ENCODE results near the gene PLCB4. TPM values are rescaled to one million over a fixed set of nuclear protein-coding genes. Genes with fewer than 3 reads are reported as not detected.
"Not testable (repeated sequence)": the region's sequence is repeated elsewhere in the genome, so short reads cannot be mapped to it uniquely, and the experiment has no call there.

PLCB4 gene
- total and polyA plus RNA-seq, 7 experiments from 2014 or later = 0.05 to 0.09 TPM; not detected in 5

DNA sequence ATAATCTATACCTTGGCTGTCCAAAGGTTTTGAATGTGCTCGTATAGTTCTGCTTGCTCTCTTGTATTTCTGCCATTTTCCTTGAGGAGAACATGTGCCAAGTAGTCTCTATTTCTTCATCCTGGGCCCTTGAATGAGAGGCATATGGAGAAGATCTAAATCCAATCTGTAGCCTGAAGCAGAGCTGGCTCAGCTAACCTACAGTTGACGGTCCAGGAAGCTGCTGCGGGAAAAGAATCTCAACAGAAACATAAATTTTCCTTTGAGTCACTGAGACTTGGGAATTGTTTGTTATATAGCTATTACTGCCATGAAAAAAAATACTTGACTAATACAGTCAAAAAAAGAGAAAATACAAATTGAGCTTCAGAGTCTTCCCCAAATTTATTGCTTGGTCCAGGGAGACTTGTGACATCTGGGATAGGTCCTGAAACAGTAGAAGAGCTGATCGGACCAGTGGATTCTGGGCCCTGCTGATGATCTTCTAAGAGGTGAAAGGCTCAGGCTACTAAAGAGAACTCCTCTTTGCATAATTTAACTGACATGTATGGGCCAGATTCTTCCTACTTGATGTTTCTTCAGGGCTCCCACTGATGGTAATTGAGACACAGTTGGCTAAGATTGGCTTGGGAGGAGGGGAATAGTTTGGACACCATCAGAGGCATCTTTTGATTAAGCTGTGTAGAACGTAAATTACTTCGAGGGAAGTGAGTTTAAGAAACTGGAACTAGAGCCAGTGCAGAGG, 29.9 kb upstream of the PLCB4 start:
- no peak overlapping the region for H3K27ac ChIP-seq (ENCODE audit: low read depth, low read length)
- intact Hi-C loops (cut with micrococcal nuclease) = no loop called here
- no peaks in the 10 kb centered on the region for H3K36me3 ChIP-seq (ENCODE audit: control insufficient read depth in 2 of 3, insufficient read depth in 3 of 3, low read length in 3 of 3)
- peaks cover 0 to 3% (median 0%) of the 10 kb centered on the region in 5 donors for H3K27me3 Mint-ChIP-seq
- H3K9me3 ChIP-seq (ENCODE audit: control insufficient read depth in 2 of 3, low read length in 3 of 3) = no peaks in the 10 kb centered on the region
- ChIA-PET POLR2A (no interaction called here), CTCF (no interaction called here)
- no peak for DNase-seq
- H3K4me1 Mint-ChIP-seq = no peaks in the 10 kb centered on the region
- ATAC-seq = no peak
- no peaks in the 10 kb centered on the region for H3K4me1 ChIP-seq (ENCODE audit: control insufficient read depth in 2 of 2, insufficient read depth in 2 of 2, low read length in 2 of 2)
- H3K9me3 Mint-ChIP-seq = peaks cover 0 to 5% (median 0%) of the 10 kb centered on the region in 11 donors
- no peak overlapping the region for H3K4me3 ChIP-seq (ENCODE audit: low read length)
- no peaks in the 10 kb centered on the region for H3K36me3 Mint-ChIP-seq
- H3K27me3 ChIP-seq (ENCODE audit: control insufficient read depth in 2 of 2, insufficient read depth in 2 of 2, low read length in 2 of 2) = no peaks in the 10 kb centered on the region
- no peak overlapping the region for H3K4me3 Mint-ChIP-seq
- H3K27ac Mint-ChIP-seq = no peak overlapping the region

DNA sequence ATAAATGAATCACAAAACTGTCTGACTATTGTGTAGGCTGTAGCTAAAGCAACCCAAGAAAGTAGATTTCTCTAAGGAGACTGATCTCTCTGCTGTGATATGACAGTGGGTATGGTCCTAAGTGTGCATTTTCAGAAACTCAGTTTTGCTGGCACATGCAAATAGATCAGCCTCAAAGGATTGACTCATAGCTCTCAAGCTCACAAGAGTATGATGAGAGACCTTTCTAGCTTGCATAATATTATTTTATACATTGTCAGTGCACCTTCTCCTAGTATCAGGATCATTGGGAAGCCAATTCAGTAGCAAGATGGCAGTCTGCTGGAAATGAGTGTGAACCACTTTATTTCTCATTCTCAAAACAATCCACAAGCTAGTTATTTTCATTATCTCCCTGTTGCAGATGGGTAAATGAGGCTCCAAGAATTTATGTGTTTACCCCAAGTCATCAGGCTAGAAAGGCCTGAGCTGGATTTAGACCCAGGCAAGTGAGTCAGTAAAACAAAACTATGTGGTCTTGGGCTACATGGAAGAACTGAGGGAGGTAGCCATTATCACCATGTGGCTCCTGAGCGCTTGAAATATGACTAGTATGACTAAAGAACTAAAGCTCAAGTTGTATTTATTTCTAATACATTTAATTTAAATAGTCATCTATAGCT, 27.9 kb upstream of the PLCB4 start:
- peaks cover 0 to 5% (median 0%) of the 10 kb centered on the region in 11 donors for H3K9me3 Mint-ChIP-seq
- no peak for DNase-seq

DNA sequence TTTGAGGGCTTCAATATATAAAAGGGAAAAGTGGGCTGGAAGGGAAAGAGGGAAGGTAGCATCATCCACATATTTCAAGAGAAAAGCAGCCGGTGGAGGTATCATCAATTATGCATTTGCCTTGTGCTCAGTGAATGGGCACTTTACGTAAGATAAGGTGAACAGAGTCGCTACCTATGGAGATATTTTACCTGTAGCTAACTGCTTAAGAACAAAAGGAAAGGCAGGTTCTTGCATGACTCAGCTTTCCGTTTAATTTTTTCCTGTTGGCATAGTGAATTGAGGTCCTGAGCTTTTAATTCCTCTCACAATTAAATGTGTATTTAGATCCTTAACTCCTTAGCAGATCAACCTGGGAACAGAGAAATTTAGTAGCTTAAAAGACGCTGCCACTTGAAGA, 25.5 kb upstream of the PLCB4 start:
- Mint-ChIP-seq H3K9me3 (peaks cover 0 to 17% (median 3%) of the 10 kb centered on the region in 11 donors), H3K4me1 (no peaks in the 10 kb centered on the region)

More for the DNA sequence above, 27.9 kb upstream of the PLCB4 start:
- POLR2A ChIA-PET = no interaction called here
- H3K36me3 Mint-ChIP-seq = no peaks in the 10 kb centered on the region
- no peaks in the 10 kb centered on the region for H3K27me3 ChIP-seq (ENCODE audit: control insufficient read depth in 2 of 2, insufficient read depth in 2 of 2, low read length in 2 of 2)
- H3K27ac ChIP-seq (ENCODE audit: low read depth, low read length) = no peak overlapping the region
- ATAC-seq = no peak
- H3K27me3 Mint-ChIP-seq = peaks cover 0 to 3% (median 0%) of the 10 kb centered on the region in 5 donors
- no peaks in the 10 kb centered on the region for H3K36me3 ChIP-seq (ENCODE audit: control insufficient read depth in 2 of 3, insufficient read depth in 3 of 3, low read length in 3 of 3)
- H3K9me3 ChIP-seq (ENCODE audit: control insufficient read depth in 2 of 3, low read length in 3 of 3) = no peaks in the 10 kb centered on the region
- intact Hi-C loops (cut with micrococcal nuclease) = no loop called here
- no peaks in the 10 kb centered on the region for H3K4me1 ChIP-seq (ENCODE audit: control insufficient read depth in 2 of 2, insufficient read depth in 2 of 2, low read length in 2 of 2)
- no peak overlapping the region for H3K27ac Mint-ChIP-seq
- CTCF ChIA-PET = no interaction called here
- no peak overlapping the region for H3K4me3 ChIP-seq (ENCODE audit: low read length)
- H3K4me1 Mint-ChIP-seq = no peaks in the 10 kb centered on the region
- no peak overlapping the region for H3K4me3 Mint-ChIP-seq

DNA sequence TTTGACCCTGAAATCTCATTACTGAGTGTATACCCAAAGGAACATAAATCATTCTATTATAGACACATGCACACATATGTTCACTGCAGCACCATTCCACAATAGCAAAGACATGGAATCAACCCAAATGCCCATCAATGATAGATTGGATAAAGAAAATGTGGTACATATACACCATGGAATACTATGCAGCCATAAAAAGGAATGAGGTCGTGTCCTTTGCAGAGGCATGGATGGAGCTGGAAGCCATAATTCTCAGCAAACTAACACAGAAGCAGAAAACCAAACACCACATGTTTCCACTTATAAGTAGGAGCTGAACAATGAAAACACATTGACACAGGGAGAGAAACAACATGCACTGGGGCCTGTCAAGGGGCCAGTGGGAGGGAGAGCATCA, 21.0 kb upstream of the PLCB4 start:
- ATAC-seq, H3K4me3 Mint-ChIP-seq: not testable (repeated sequence)

More for the DNA sequence above, 25.5 kb upstream of the PLCB4 start:
- CTCF ChIA-PET = no interaction called here
- no peak overlapping the region for H3K27ac Mint-ChIP-seq
- no peaks in the 10 kb centered on the region for H3K27me3 ChIP-seq (ENCODE audit: control insufficient read depth in 2 of 2, insufficient read depth in 2 of 2, low read length in 2 of 2)
- no peak overlapping the region for H3K27ac ChIP-seq (ENCODE audit: low read depth, low read length)
- ATAC-seq (no peak), DNase-seq (no peak)
- POLR2A ChIA-PET = no interaction called here
- no peaks in the 10 kb centered on the region for H3K36me3 ChIP-seq (ENCODE audit: control insufficient read depth in 2 of 3, insufficient read depth in 3 of 3, low read length in 3 of 3)
- H3K4me3 ChIP-seq (ENCODE audit: low read length) = no peak overlapping the region
- no peaks in the 10 kb centered on the region for H3K4me1 ChIP-seq (ENCODE audit: control insufficient read depth in 2 of 2, insufficient read depth in 2 of 2, low read length in 2 of 2)
- intact Hi-C loops (cut with micrococcal nuclease) = no loop called here
- H3K4me3 Mint-ChIP-seq = no peak overlapping the region
- H3K36me3 Mint-ChIP-seq = peaks cover 0 to 4% (median 0%) of the 10 kb centered on the region in 5 donors
- no peaks in the 10 kb centered on the region for H3K9me3 ChIP-seq (ENCODE audit: control insufficient read depth in 2 of 3, low read length in 3 of 3)
- no peaks in the 10 kb centered on the region for H3K27me3 Mint-ChIP-seq

DNA sequence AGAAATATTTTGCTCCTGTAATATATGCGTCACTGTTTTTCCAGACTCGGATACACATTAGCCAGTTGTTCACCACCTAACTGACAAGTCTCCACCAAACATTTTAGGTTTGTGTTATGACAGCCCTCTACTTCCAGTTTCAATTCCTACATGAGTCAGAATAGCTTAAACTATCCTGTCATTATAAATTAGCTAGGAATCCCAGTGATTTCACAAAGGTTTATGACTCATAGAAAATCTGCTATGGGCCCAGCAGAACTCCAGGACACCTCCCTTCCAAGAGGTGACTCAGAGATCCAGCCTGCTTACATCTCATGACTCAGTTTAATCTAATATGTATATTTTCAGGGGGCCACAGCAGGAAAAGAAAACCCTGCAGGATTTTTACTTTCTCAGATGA, 17.4 kb upstream of the PLCB4 start:
- H3K4me3 Mint-ChIP-seq = no peak overlapping the region
- H3K27ac Mint-ChIP-seq = no peak overlapping the region
- Histone ChIP-seq H3K36me3 (ENCODE audit: control insufficient read depth in 2 of 3, insufficient read depth in 3 of 3, low read length in 3 of 3) (no peaks in the 10 kb centered on the region), H3K4me1 (ENCODE audit: control insufficient read depth in 2 of 2, insufficient read depth in 2 of 2, low read length in 2 of 2) (no peaks in the 10 kb centered on the region), H3K9me3 (ENCODE audit: control insufficient read depth in 2 of 3, low read length in 3 of 3) (no peaks in the 10 kb centered on the region), H3K27me3 (ENCODE audit: control insufficient read depth in 2 of 2, insufficient read depth in 2 of 2, low read length in 2 of 2) (no peaks in the 10 kb centered on the region), H3K4me3 (ENCODE audit: low read length) (no peak overlapping the region), H3K27ac (ENCODE audit: low read depth, low read length) (no peak overlapping the region)
- intact Hi-C loops (cut with micrococcal nuclease) = no loop called here
- peaks cover 0 to 4% (median 0%) of the 10 kb centered on the region in 5 donors for H3K36me3 Mint-ChIP-seq
- H3K4me1 Mint-ChIP-seq = peaks cover 0 to 5% (median 0%) of the 10 kb centered on the region in 7 donors
- peaks cover 0 to 22% (median 5%) of the 10 kb centered on the region in 11 donors for H3K9me3 Mint-ChIP-seq
- DNase-seq (no peak), ATAC-seq (peak; percentile 14)
- POLR2A ChIA-PET = no interaction called here
- H3K27me3 Mint-ChIP-seq = no peaks in the 10 kb centered on the region
- CTCF ChIA-PET = no interaction called here

More for the DNA sequence above, 21.0 kb upstream of the PLCB4 start:
- POLR2A ChIA-PET; H3K4me1 ChIP-seq (ENCODE audit: control insufficient read depth in 2 of 2, insufficient read depth in 2 of 2, low read length in 2 of 2); intact Hi-C loops (cut with micrococcal nuclease); DNase-seq; H3K27ac Mint-ChIP-seq; H3K27ac ChIP-seq (ENCODE audit: low read depth, low read length); H3K36me3 Mint-ChIP-seq; H3K9me3 ChIP-seq (ENCODE audit: control insufficient read depth in 2 of 3, low read length in 3 of 3); H3K36me3 ChIP-seq (ENCODE audit: control insufficient read depth in 2 of 3, insufficient read depth in 3 of 3, low read length in 3 of 3); H3K27me3 Mint-ChIP-seq; CTCF ChIA-PET; H3K4me1 Mint-ChIP-seq; H3K4me3 ChIP-seq (ENCODE audit: low read length); H3K27me3 ChIP-seq (ENCODE audit: control insufficient read depth in 2 of 2, insufficient read depth in 2 of 2, low read length in 2 of 2): not testable (repeated sequence)
- peaks cover 0 to 25% (median 5%) of the 10 kb centered on the region in 11 donors for H3K9me3 Mint-ChIP-seq

DNA sequence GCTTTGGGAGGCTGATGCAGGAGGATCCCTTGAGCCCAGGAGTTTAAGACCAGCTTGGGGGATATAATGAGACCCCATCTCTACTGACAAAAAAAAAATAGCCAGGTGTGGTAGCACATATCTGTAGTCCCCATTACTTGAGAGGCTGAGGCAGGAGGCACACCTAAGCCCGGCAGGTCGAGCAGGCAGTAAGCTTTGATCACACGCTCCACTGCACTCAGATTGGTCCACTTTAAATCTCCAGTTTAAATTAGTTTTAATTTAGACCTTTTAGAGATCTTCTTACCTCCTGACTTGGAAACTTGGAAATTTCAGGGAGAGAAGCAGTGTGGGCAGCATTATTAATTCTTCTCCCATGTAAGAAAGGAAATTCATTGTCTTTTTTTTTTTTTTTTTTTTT, 16.8 kb upstream of the PLCB4 start:
- DNase-seq = no peak
- H3K4me3 ChIP-seq (ENCODE audit: low read length) = no peak overlapping the region
- H3K4me1 ChIP-seq (ENCODE audit: control insufficient read depth in 2 of 2, insufficient read depth in 2 of 2, low read length in 2 of 2) = no peaks in the 10 kb centered on the region
- peaks cover 0 to 4% (median 0%) of the 10 kb centered on the region in 5 donors for H3K36me3 Mint-ChIP-seq
- CTCF ChIA-PET = no interaction called here
- no peaks in the 10 kb centered on the region for H3K27me3 Mint-ChIP-seq
- POLR2A ChIA-PET = no interaction called here
- H3K9me3 Mint-ChIP-seq = peaks cover 0 to 18% (median 5%) of the 10 kb centered on the region in 11 donors
- H3K4me1 Mint-ChIP-seq = peaks cover 0 to 5% (median 0%) of the 10 kb centered on the region in 7 donors
- no peak for ATAC-seq
- H3K9me3 ChIP-seq (ENCODE audit: control insufficient read depth in 2 of 3, low read length in 3 of 3) = no peaks in the 10 kb centered on the region
- intact Hi-C loops (cut with micrococcal nuclease) = no loop called here
- H3K27me3 ChIP-seq (ENCODE audit: control insufficient read depth in 2 of 2, insufficient read depth in 2 of 2, low read length in 2 of 2) = no peaks in the 10 kb centered on the region
- H3K36me3 ChIP-seq (ENCODE audit: control insufficient read depth in 2 of 3, insufficient read depth in 3 of 3, low read length in 3 of 3) = no peaks in the 10 kb centered on the region
- no peak overlapping the region for H3K4me3 Mint-ChIP-seq
- no peak overlapping the region for H3K27ac Mint-ChIP-seq
- H3K27ac ChIP-seq (ENCODE audit: low read depth, low read length) = no peak overlapping the region

DNA sequence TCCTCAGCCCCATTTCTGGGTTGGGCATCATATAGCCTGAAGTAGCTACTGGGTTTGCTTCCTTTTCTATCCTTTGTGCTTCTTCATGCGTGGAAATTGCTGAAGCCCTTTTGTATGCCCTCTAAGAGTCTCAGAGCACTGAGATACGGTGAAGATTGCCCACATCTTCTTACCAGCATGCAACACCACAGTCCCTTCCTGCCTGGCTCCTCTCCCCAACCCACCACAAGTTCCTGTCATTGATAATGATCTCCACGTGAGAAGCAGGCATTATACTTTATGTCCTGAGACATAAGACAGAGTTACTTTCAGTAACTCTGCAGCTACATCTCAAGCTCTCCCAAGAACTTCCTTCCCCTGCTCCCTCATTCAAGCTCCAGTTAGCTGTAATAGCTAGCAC, 15.8 kb upstream of the PLCB4 start:
- Histone ChIP-seq H3K9me3 (ENCODE audit: control insufficient read depth in 2 of 3, low read length in 3 of 3) (no peaks in the 10 kb centered on the region), H3K4me1 (ENCODE audit: control insufficient read depth in 2 of 2, insufficient read depth in 2 of 2, low read length in 2 of 2) (no peaks in the 10 kb centered on the region), H3K27ac (ENCODE audit: low read depth, low read length) (no peak overlapping the region), H3K4me3 (ENCODE audit: low read length) (no peak overlapping the region), H3K36me3 (ENCODE audit: control insufficient read depth in 2 of 3, insufficient read depth in 3 of 3, low read length in 3 of 3) (no peaks in the 10 kb centered on the region), H3K27me3 (ENCODE audit: control insufficient read depth in 2 of 2, insufficient read depth in 2 of 2, low read length in 2 of 2) (no peaks in the 10 kb centered on the region)
- peaks cover 0 to 9% (median 3%) of the 10 kb centered on the region in 11 donors for H3K9me3 Mint-ChIP-seq
- POLR2A ChIA-PET = no interaction called here
- ATAC-seq (no peak), DNase-seq (no peak)
- intact Hi-C loops (cut with micrococcal nuclease) = no loop called here
- no peaks in the 10 kb centered on the region for H3K27me3 Mint-ChIP-seq
- peaks cover 0 to 5% (median 0%) of the 10 kb centered on the region in 7 donors for H3K4me1 Mint-ChIP-seq
- H3K4me3 Mint-ChIP-seq = no peak overlapping the region
- no peak overlapping the region for H3K27ac Mint-ChIP-seq
- CTCF ChIA-PET = no interaction called here
- H3K36me3 Mint-ChIP-seq = no peaks in the 10 kb centered on the region

Data from naive thymus-derived CD4-positive, alpha-beta T cell (primary cell).